Activated CD8-positive, alpha-beta memory T cell treated with anti-CD3 and anti-CD28 coated beads for 4 hours (primary cell): Measurements from ENCODE around the gene MAPK10.

Source experiments
- DNase-seq, 2 donors: peaks; one replicate each; pipeline ENCODE4 v3.0.0-alpha.2; 2020; ENCODE audit warnings: low read depth in 2 of 2

The MAPK10 gene

DNA sequence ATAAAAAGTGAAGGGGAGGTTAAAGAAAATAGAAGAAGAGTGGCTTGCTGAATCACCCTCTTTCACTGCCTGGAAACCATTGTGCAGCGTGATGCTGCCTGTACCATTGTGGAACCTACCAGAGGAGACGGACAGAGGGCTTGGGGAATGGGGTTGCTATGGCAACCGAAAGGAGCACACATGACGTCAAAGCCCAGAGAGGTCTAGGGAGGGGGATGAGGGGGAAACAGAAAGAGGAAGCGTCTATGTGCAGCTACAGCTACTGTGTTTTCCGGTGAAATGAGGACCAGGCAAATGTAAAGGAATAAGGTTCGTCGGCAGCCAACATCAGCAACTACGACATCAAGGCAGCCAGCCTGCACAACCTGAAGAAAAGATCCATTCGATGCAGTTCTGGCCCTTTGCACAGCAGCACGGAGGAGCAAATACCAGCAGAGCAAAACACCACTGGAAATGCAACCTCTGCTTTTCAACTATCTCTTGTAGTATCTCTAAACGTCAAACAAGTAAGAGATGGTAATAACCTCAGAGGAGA lies at the start of gene MAPK10:
Gene MAPK10 (minus strand): TSS at position 110 of the 535 bp plus-strand sequence.
- DNase-seq = peak; percentile 2 to 7

DNA sequence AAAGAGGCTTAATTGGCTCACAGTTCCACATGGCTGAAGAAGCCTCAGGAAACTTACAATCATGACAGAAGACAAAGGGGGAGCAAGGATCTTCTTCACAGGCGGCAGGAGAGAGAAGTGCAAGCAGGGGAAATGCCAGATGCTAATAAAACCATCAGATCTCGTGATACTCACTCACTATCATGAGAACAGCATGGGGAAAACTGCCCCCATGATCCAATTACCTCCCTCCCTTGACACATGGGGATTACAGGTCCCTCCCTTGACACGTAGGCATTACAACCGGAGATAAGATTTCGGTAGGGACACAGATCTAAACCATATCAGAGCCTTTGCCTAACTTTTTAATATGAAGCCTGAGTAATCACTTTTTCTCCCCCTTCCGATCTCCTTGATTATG lies 43.7 kb upstream of the MAPK10 start:
- DNase-seq = no peak

DNA sequence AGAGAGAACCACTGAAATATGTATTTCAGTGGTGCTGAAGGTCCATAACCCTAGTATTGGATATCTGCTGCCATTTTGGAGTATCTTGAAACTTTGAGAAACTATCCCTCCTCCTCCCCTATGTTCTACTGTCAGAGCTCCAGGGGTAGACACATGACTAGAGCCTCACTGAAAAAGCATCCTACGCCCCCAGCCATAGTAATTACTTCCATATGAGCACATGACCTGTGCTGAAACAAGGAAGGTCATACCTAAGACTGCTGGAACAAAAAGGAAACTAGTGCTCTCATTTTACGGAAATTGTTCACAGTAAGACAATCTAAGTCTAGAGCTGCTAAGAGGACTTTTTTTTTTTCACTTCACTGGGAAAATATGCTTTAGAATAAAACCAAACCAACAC lies 42.0 kb upstream of the MAPK10 start:
- no peak for DNase-seq

DNA sequence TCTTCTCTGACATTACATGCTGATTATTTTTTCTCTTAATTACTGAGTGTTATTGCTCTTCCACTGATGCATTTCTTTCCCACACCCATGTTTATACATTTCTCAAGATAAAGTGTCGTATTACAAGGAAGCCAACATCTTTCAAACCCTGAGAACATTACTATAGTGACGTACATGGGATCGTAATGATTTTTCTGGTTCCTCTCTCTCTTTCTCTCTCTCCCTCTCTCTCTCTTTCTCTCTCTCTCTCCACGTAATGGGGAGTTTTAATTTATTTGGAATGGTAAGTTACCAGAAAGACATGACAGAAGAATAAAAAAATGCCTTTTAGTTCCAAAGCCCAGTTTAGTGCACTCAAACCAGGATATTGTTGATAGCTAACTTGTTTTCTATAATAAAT lies 40.4 kb upstream of the MAPK10 start:
- DNase-seq = no peak

DNA sequence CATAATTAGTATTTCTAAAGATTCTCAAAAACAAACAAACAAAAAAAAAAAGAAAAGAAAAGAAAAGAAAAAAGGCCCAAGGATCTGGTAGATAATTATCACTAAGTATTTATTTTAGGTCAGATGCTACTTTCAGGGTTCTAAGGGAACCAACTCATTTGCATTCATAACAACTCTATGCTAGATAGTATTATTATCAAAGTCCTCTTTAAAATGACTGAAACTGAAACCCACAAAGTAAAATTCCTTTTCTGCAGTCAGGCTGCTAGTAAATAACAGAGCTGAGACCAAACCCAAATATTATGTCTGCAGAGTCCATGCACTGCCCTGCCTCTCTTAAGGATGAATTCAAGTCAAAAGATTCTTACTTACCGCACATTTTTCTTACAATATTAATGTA lies 38.3 kb upstream of the MAPK10 start:
- DNase-seq = no peak

DNA sequence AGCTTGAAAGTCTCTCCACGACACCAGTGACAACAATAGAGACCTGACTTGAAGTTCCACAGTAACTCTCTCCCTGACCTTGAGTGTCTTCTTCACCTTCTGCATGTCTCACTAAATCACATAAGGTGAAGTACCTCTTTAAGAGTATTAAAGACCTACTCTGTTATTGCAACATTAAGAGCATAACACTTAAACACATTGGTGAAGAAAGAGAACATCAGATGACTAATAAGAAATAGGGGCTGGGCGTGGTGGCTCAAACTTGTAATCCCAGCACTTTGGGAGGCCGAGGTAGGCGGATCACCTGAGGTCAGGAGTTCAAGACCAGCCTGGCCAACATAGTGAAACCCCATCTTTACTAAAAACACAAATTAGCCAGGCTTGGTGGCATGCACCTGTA lies 33.9 kb upstream of the MAPK10 start:
- no peak for DNase-seq

DNA sequence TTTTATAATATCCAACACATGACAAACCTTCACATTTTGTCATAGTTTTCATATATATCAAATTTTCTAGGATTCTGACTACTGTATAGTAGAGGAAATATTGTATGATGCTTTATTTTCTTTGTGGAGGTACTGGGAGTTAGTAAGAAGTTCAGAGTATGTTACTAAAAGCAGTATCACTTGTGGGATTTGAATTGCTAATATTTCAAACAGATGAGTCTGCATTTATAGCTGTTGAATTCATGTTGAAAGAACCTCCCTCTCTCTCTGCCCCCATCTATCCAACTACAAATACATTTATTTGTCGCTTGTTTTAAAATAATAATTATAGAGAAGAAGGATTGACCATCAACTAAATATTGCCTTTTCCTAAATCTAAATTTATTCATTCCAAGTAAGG lies 29.8 kb upstream of the MAPK10 start:
- DNase-seq = no peak

DNA sequence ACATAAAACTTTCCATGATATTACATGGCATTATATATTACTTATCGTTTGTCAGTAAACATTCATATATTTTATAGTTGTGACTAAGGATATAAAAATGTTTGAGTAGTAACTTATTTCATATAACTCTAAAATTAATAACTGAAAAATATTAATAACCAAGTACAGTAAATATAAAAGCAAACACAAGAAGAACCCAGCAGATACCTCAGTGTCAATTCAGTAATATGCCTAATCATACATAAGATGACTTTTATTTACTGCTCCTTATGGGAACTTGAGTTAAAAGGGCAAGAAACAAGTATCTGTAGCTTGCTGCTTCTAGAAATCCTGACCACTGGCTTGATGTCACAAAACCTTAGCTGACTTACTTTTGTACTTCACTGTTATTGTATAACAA lies 28.4 kb upstream of the MAPK10 start:
- no peak for DNase-seq

DNA sequence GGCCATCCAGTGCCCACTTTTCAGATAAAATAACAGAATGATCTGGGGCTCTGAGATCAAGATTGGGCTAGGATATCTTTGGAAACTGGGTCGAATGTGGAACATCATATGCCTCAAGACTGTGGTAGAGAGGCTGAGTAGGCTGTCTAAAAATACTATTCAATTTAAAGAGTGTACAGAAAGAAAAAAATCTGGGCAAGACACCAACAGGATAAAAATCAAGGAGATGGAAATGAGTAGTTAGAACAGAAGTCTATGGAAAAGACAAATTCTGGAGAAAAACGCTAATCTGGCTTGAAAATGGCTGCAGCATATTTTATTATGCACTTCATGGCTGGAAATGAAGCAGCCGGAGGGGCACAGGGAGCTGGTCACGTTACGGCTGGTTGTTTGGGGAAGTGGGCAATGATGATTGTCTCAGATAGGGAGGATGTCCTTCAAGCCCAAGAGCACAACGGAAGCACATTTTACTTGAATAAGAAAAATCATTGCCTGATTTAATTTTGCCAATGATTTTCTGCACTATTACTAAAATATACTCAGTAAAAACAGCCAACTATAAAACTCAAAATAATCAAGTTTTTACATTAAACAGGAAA lies 27.1 kb upstream of the MAPK10 start:
- no peak for DNase-seq

DNA sequence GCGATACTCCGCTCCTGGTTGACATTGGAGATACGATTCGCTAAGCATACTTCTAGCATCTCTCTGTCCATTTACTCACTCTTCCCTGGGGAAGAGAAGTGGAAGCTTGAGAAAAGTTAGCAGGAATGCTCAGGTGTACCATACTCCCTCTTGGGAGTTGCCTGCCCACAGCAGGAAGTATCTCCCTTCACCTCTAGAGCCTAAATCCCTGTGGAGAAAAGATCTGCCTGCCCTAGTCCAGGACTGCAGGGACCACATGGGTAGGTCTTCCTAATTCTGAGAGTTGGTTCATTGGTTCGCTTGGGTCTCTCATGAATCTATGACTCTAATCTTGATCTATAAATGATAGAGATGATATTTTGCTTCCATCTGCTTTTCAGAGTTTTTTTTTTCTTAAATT lies 26.3 kb upstream of the MAPK10 start:
- DNase-seq = no peak

DNA sequence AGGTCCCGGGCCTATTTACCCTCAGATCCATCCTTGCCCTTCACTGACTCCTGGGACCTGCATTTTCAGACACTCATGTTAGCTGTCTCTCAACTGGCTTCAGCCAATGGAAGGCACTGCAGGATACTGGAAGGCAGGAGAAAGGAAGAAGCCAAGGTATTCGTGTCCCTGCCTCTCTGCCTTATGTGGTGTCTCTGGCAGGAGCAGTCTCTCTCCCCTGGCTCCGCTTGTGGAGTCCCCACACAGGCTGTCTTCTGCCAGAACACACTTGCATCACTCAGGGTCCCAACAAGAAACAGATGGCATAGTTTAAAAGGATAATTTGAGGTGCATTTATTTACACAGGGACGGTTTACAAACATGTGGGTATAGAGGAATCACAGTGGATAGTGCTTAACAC lies 21.6 kb upstream of the MAPK10 start:
- no peak for DNase-seq

DNA sequence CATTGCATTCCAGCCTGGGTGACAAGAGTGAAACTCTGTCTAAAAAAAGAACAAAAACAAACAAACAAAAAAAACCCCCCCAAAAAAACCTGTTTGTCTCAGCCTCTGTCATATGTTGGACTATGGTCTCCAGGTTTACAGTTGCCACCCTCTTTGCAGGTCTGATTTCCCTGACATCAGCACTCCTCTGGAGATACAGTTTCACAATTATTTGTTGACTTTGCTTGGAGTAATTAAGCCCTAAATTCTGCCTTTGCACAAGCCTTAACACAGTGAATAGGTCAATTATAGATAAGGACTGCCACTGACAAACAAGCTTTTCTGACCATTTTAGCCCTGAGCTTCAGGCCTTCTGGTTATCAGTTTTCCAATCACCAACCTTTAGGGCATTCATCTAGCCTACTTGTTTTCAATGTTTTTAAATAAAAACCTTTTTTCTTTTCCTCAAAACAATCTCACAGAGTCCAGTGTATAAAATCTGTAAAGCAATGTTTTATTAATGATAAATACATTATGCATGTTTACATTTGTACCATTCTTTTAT lies 20.4 kb upstream of the MAPK10 start:
- no peak for DNase-seq

DNA sequence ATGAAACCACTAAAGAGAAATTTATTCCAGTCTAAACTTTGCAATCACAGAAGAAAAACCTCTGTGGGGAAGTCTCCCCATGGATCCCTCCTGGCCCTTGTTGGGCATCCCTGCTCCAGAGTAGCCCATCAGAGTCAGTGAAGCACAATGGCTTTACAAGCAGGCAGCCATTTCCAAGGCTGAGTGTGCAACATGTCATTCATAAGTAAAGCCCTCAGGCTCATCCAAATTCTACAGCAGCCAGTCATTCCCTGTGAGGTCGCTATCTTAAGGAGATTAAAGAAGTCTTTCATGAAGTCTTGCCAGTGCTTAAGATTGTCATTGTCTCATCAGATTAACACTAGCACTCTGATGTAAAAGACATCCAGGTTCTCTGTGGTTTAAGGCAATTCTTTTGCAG lies 17.0 kb upstream of the MAPK10 start:
- no peak for DNase-seq

DNA sequence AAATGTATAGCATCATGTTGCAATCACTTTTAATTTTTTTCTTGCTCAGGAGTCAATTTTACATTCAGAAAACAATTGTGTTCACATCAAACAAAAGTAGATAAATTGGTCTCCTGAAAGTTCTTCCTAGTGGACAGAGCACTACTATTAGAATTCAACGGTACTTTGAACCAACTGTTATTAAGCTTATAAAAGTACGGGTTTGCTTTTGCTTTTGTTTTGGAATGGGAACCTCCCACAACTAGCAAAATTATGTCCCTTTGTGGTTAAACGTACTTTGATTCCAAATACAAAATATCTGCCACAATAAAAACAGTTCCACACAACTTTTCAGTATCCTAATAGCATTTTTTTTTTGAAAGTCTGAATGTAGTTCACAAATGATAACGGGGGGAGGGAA lies 8.6 kb upstream of the MAPK10 start:
- DNase-seq = no peak

DNA sequence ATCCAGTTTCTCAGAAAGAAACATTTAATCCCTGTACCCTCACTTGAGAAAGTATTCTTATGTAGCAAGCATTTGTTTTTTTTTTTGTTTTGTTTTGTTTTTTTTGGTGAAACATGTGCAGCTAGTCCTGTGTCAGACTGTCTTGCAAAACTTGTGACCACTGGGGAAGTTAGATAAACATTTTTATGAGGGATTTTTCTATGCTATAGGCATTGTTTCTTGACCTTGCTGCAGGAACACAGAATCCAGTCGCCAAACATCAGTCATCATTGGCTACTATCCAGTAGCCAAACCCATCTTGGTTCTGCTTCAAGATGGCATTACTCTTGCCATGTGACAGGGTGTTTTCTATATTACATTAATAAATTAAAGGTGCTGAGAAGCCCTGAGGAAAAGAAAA lies 7.7 kb upstream of the MAPK10 start:
- DNase-seq = no peak

DNA sequence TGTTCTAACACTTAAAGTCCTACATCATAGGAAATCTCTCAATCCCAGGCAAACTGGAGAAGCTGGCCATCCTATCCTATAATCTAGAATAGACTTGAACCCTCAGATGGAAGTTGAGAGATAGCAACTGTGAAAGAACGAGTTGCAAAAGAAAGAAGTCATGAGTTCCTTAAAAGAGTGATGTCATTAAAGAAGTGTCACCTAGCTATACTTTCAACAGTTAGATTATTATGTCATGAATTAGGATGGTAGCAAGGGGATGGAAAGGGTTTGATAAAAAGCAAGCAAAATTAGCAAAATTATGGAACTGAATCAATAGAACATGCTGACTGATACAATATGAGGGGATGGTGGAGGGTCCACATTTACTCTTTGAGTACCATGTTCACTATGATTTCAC lies 7.1 kb upstream of the MAPK10 start:
- no peak for DNase-seq

DNA sequence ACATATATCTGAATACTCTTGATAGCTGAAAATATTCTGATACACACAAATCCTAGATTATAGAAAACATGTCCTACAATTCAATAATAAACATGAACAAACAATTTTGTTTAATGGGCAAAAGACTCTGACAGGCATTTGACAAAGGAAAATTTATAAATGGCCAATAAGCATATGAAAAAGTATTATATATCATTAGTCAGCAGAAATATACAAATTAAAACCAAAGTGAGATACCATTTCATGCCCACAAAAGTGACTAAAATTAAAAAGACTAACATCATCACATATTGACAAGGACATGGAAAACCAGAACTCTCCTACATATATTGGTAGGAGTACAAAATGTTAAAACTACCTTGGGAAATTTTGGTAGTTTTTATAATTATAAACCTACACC lies 2.7 kb upstream of the MAPK10 start:
- no peak for DNase-seq

DNA sequence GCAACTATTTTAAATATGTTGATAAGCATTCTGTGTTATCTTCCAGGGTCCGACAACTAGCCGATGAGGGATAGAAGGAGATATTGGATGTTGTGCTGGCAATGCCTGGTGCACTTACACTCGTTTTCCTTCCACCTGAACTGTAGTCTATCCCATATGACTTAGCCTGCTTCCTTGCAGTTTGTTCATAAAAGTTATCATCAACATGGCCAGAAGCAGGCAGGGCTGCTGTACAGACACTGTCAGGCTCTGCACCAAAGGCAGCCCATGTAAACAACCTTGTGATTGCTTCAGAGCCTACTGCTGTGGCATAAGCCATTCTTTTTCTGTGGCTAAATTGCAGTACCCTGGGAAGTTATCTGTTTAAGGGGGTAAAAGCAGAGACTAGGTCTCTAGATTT lies 1.6 kb downstream of the MAPK10 start:
- no peak for DNase-seq

DNA sequence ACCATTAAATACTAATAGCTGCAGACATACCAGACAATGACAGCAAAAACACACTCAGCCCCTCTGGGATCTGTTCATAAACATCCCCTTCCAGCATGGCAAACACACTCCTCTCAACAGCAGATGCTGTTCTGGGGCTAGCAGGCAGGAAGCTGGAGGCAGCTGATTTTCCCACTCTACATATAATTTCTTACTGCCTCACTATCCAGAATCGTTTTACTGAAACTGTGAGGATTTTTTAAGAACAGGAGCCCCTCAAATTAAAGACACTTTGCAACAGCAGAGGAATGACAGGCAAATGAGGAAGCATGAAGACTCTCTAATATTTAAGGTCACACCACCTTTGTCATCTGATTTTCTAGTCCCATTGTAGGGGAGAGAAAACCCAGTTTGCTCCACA lies 2.2 kb downstream of the MAPK10 start:
- DNase-seq = no peak

DNA sequence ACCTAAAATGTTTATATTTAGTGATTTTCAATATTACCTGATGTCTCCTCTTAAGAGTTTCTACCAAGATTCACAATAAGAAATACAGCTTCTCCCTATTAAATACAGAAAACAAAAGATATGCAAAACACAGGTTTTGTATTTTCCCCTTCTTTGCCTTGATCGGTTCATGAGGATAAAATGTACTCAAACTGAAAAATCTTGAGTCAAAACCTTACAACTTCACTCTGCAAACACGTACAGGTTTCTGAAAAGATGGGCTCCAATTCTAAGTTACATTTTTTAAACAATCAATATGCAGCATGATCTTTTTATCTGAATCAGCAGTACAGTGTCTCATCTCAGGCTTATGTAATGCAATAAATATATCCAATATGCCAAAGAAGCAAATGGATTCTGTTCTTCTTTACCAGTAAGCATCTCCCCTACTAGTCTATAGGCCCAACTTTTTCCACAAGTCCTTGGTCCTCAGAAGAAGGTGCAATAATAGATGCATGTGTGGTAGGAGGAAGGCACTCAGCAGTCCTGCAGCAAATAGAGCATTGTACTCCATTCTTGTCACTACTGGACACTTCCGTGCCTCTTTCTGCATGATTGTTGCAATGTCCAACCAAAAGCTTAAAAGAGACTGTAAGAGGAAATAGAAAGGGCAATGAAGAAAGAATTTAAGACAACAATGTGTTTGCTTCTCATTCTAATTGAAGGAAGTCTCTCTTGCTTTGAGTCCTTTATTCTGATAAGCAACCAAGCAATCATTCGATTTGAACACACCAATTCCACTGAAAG lies 3.2 kb downstream of the MAPK10 start:
- DNase-seq = no peak

DNA sequence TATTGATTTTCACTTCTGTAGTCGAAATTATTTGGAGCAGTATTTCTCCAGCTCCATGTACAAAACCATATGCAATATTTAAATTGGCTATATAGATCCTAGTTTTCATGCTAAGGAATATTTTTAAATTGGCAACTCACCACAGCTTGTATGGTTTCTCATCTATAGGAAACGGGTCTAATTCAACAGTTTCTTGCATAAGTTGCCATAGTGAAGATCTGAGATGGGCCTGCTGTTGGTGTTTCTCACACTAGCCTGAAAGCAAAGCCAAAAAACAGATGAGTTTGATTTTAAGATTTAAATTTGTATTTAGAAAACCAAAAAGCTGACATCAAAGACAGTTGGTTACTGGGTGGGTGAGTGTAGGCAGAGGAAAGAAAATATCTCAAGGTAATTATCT lies 5.5 kb downstream of the MAPK10 start:
- DNase-seq = no peak

DNA sequence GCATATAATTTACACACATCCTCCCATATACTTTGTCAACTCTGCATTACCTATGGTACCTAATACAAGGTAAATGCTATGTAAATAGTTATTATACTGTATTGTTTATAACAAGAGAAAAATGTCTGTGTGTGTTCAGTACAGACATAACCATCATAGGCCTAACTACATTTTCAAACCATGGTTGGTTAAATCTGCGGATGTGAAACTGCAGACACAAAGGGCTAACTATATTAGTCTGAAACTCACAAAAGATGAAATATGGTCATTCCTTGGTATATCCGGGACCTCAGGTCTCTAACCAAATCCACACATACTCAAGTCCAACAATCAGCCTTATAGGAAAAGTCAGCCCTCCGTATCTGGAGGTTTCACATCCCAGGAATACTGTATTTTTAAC lies 13.5 kb downstream of the MAPK10 start:
- no peak for DNase-seq

DNA sequence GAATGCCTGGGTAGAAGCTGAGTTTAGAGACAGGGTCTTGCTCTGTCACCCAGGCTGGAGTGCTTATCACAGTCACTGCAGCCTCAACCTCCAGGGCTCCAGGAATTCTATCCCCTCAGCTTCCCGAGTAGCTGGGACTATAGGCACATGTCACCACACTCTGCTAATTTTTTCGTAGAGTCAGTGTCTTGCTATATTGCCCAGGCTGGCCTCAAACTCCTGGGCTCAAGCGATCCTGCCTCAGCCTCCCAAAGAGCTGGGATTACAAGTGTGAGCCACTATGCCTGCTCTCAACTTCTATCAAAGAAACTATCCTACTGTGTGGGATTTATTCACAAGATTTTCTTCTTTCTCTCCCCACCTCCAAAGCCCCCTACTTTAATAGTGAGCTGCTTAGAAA lies 15.7 kb downstream of the MAPK10 start:
- no peak for DNase-seq
